ENCODE measurements around the gene CFAP126.
A peak's percentile ranks its signal among the peaks of the same experiment; 100 is the strongest.
"Not testable (repeated sequence)": the region's sequence is repeated elsewhere in the genome, so short reads cannot be mapped to it uniquely, and the experiment has no call there.

CFAP126 gene, protein sequence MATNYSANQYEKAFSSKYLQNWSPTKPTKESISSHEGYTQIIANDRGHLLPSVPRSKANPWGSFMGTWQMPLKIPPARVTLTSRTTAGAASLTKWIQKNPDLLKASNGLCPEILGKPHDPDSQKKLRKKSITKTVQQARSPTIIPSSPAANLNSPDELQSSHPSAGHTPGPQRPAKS

DNA sequence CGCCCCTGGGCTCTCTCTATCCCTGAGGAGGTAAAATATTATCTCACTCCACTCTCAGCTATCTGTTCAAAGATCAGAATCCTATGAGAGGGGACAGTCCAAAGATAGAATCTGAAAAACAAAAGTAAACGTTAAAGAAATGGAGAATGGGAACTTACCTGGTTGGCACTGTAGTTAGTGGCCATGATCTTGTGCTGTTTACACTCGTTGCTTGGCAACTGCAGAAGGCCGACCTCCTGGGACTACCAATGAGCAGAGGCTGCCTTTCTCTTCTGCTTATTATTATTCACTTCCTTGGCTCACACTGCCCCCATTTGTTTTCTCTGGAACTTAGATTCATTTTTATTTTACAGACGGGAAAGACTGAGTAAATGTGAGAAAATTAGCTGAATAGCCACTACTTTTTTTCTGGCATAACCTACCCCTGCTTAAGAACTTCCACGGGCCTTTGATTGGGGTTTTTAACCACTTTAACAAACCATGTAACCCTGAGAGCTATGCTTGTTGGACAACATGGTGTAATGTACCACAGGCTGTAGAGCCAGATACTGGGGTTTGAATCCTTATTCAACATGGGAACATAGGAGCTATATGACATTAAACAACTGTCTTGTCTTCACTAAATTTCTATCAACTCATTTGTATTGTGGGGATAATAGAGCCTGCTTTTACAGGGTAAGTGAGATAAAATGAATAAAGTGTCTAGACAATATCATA, at the start of gene CFAP126:
CFAP126 (minus strand) TSS at position 193 of the 717 bp plus-strand sequence; CDS start at position 185, 8 bp downstream.
- peak; percentile 94 for DNase-seq

DNA sequence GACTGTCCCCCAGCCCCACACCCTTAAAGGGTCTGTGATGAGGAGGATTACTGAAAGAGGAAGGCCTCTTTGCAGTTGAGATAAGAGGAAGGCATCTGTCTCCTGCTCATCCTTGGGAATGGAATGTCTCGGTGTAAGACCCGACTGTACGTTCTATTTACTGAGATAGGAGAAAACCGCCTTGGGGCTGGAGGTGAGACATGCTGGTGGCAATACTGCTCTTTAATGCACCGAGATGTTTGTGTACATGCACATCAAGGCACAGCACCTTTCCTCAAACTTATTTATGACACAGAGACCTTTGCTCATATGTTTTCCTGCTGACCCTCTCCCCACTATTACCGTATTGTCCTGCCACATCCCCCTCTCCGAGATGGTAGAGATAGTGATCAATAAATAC, 45.4 kb upstream of the CFAP126 start:
- not testable (repeated sequence) for DNase-seq

DNA sequence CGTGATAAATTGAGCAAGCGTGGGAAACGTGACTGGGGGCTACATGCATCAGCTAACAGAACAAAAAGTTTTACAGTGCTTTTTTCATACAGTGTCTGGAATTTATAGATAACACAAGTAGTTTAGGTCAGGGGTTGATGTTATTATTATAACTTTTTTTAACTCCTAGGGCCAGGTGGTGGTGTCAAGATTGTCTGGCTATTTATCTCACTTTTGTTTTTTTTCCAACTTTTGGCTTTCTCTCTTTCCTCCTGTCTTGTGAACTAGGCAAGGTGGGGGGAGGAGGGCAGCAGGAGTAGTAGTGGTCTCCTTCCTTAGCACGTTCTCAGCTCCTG, 42.9 kb upstream of the CFAP126 start:
- not testable (repeated sequence) for DNase-seq

DNA sequence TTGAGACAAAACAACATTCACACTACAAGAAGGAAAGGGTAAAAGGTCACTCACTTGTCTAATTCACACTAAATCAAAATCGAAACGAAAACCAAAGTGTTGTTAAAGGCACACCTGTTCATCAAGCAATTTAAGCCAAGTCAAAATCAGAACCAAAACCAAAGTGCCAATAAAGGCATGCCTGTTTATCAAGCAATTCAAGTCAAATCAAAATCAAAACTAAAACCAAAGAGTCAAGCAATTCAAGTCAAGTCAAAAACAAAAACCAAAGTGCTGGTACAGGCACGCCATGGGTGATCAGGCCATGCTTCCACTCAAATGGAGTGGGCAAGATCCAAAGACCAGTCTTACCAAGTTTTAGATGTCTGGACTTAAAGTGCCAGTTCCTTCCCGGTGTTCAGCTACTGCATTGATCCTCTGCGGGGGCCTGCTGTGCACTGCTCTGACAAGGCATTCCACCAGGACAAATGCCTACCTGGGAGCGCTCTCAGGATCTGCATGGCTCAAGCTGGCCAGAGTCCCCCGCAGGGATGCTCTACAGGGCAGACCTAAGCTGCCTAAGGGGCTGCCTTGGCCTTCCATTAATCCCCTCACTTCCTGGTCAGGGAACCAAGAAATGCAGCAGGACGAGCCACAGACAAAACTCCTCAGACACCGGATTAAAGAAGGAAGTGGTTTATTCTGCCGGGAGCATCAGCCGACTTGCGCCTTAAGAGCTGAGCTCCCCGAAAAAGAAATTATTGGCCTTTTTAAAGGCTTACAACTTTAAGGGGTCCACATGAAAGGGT, 42.4 kb upstream of the CFAP126 start:
- DNase-seq, result not testable (repeated sequence)

DNA sequence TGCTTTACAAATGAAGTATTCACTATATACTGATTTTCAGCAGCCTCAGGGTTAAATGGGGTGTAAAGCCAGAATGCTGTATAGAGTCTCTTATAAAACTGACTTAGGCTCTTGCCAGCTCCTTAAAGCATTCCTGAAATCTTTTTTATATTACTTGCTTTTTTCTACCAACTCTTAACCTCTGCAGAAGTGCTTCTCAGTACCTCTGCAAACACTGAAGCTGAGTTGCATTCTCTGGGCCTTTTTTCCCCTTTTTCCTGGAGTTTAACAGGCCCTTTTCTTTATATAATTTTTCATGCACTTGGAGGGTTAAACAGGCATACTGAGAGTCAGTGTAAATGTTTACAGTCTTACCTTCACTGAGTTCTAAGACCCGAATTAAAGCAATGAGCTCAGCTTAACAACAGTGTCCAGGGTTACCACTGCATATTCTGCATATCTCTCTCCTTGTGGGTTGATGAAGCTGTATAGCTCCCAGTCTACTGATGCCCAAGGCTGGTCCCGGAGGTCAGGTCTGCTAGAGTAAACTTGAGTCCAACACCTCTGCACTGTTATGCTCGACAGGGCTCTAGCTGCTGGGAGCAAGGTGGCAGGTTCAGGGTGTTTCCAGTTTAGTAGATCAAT, 40.9 kb upstream of the CFAP126 start:
- DNase-seq, result no peak

DNA sequence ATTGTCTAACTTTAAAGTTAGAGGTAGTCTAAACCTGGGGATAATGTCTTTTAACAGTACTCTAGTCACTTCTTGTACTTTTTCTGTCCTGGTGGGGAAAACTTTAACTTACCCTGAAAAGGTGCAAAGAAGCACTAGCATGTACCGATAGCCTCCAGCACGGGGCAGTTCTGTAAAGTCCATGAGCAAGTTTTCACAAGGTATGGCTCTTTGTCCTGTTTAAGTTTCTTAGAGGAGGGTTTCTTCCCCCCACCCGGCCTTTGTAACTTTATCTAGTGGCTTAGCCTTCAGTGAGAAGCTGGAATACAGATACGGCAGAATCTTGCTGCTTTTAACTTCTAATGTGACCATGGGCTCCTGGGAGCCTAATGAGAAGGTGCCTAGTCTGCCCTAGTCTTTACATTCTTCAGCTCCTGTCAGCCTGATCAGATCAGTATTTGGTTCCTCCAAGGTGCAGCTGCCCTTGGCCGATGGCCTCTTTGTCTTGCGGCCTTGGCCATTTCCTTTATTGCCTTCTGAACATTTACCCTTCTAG, 39.8 kb upstream of the CFAP126 start:
- no peak for DNase-seq

DNA sequence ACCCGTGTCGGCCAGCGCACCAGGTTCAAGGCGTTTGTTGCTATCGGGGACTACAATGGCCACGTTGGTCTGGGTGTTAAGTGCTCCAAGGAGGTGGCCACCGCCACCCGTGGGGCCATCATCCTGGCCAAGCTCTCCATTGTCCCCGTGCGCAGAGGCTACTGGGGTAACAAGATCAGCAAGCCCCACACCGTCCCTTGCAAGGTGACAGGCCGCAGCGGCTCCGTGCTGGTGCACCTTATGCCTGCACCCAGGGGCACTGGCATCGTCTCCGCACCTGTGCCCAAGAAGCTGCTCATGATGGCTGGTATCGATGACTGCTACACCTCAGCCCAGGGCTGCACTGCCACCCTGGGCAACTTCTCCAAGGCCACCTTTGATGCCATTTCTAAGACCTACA, 38.9 kb upstream of the CFAP126 start:
- not testable (repeated sequence) for DNase-seq

DNA sequence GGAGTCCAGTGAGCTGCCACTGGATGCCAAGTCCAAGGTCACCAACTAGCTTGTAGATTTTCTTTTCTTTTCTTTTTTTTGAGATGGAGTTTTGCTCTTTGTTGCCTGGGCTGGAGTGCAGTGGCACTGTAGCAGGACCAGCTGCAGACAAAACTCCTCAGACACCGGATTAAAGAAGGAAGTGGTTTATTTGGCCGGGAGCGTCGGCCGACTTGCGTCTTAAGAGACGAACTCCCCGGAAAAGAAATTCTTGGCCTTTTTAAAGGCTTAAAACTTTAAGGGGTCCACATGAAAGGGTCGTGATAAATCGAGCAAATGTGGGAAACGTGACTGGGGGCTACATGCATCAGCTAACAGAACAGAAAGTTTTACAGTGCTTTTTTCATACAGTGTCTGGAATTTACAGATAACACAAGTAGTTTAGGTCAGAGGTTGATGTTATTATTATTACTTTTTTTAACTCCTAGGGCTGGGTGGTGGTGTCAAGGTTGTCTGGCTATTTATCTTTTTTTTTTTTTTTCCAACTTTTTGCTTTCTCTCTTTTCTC, 36.4 kb upstream of the CFAP126 start:
- DNase-seq, result no peak

DNA sequence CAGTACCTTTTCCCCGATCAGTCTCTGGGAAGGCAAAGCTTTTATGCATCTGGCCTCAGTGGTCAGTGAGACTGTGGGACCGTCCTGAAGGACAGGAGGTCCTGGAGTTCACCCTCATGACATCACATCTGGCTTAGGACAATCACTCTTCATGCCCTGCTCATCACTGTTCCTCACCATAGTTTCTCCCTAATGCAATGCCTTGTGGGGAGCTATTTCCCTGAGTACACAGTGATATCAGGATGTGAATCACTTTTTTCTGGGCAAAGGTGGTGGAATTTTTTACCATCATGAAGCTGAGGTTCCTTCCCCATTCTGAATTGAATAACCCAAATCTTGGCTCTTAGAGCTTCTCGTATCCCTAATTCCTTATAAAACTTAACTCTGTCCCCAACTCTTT, 34.8 kb upstream of the CFAP126 start:
- DNase-seq, result no peak

DNA sequence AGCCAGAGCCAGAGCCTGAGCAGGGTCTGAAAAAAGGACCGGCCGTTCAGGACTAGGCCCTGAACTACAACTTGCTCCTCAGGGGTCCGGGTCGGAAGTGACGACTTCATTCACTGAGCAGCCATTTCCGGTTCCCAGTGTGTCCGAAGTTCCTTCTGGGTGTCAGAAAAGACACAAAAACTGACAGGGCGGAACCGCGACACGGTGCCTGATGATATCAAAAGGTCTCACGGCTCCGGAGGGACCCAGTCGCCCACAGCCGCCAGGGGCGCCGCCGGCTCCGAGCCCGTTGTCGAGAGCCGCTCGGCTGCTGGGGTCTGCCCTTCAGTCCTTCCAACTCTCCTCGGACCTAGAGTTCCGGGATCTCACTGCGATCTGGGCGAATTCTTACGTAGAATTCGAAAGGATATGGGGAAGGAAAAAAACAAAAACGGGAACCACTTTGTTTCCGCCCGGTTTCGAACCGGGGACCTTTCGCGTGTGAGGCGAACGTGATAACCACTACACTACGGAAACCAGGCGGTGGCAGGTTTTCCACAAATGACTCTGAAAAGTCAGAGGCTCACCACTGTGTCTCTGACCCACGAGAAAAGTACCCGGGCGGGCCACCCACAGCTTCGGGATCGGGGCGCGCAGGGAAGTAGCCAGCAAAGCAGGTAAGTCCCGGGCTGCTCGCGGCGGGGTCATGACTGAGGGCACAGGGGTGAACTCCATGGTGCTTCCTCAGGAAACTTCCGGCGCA, 31.8 kb upstream of the CFAP126 start:
- DNase-seq, result peak; percentile 95

DNA sequence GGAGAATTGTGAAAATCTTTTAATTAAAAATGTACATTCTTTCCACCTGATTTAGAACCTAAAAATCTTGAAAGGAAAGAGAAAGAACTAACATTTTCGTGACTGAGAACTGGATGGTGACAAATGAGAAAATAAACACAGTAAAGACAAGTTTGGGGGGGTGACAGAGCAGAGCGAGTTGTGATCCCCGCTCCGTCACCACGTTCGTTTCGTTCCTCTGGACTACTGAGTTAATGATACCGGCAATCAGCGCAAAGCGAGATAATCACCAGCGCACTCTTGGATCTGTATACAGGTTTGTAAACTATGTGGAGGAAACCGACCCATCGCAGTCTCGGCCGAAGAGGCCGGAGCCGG, 31.2 kb upstream of the CFAP126 start:
- DNase-seq, result no peak

DNA sequence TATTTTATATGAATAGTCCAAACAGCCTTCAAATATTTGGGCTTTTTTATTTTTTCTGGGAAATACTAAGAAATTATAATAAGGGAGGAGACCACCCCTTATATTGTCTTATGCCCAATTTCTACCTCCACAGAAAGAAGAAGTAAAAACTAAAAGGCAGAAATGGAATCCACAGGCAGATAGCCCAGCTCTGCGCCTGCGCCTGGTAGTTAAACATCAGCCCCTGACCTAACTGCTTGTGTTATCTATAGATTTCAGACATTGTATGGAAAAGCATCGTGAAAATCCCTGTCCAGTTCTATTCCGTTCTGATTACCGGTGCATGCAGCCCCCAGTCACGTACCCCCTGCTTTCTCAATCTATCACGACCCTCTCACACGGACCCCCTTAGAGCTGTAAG, 29.4 kb upstream of the CFAP126 start:
- DNase-seq, result peak; percentile 37

DNA sequence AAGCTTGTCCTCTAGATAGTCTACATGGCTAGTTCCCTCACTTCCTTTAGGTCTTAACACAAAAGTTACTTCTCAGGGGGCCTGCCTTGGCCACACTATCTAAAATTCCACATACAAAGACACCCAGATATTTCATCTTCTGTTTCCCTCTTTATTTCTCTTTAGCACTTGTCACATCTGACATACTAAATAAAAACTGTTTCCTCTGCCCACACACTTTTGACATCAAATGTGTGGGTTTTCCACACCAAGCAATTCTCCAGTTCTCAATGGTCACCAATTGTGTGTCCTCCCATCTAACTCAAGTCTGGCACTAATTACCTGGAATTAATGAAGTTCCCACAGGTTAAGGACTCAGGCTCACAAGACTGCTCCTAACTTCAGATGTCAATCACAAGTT, 25.5 kb upstream of the CFAP126 start:
- DNase-seq, result no peak

DNA sequence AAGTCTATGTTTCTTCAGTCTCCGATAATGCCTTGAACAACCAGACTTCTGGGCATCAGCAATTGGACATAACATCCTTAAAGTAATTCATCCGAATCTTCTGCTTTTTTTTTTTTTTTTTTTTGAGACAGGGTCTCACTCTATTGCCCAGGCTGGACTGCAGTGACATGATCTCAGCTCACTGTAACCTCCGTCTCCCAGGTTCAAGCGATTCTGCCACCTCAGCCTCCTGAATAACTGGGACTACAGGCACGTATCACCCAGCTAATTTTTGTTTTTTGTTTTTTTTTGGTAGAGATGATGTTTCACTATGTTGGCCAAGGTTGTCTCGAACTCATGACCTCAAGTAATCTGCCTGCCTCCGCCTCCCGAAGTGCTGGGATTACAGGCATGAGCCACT, 23.9 kb upstream of the CFAP126 start:
- DNase-seq, result no peak

DNA sequence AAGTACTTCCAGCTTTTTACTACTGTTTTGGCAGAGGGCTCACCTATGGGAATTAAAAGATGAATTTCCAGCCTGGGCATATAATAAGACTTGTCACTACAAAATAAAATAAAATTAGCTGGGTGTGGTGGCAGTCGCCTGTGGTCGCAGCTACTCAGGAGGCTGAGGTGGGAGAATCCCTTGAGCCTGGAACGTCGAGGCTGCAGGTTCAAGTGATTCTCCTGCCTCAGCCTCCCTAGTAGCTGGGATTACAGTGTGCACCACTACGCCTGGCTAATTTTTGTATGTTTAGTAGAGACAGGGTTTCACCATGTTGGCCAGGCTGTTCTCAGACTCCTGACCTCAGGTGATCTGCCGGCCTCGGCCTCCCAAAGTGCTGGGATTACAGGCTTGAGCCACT, 23.5 kb upstream of the CFAP126 start:
- DNase-seq, result not testable (repeated sequence)

DNA sequence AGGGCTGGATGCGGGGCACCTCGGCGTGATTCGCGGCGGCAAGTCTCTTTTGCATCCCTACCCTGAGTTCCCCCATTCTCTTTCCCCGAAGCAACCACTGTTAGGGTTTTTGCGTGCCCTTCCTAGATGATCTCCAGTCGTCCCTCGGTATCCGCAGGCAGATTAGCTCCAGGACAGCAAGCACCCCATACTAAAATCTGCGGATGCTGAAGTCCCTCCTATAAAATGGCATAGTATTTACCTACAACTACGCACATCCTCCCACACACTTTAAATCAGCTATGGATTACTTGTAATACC, 22.8 kb upstream of the CFAP126 start:
- no peak for DNase-seq

DNA sequence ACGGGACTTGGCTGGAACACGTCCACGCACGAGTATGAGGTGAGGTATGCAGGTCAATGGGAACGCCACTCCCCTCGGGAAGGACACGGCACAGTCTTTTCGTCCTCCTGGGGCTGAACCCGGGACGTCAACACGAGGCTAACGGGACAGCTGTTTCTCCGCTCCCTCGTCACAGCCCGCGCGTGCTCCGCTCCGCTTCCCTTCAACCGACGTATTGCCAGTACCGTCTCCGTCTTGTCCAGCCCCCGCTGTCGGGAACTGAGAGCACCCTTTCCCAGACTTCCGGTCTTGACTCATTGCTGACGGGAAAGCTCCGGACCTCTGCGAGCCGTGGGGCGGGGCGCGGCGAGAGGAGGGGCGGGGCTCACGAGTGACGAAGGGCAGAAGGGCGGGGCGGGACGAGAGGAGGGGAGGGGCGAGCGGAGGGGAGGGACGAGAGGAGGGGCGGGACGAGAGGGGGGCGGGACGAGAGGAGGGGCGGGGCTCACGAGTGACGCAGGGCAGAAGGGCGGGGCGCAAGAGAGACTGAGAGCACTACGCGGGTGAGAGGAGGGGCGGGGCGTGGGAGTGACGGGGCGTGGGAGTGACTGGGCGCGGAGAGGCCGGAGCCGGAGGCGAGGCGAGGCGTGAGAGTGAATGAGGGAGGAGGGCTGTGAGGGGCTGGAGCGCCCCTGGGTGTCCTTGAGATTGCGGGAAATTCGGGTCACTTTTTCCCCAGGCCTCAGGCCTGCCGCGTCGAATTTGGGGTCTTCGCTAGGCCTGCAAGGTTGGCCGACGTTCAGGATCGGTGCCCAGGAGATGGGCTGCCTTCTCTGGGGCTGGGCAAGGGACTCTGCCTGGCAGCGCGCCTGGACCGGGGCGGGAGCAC, 22.2 kb upstream of the CFAP126 start:
- peak; percentile 99 for DNase-seq

DNA sequence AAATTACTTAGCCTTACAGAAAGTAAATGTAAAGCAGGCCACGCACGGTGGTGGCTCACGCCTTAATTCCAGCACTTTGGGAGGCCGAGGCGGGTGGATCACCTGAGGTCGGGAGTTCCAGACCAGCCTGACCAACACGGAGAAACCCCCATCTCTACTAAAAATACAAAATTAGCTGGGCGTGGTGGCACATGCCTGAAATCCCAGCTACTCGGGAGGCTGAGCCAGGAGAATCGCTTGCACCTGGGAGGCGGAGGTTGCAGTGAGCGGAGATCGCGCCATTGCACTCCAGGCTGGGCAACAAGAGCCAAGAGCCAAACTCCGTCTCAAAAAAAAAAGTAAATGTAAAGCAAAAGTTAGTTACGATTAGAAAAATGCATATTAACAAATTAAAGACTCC, 21.5 kb upstream of the CFAP126 start:
- not testable (repeated sequence) for DNase-seq

DNA sequence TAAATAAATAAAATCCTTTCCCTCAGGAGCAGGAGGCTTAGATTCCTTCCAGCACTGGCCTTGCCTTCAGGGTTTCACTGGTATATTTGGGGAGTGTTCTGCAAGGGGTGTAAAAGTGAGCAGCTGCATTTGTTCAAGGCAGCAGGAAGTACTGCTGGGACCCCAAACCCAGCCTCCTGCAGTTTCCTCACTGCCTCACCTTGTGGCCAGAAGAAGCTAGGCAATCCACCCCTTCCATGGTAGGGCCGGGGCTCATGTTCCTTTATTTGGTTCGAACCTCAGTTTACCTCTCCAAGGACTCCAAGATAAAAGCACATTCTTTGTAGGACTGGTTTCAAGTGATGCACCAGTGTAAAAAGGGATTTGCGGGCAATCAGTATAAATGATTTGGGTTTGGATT, 21.0 kb upstream of the CFAP126 start:
- no peak for DNase-seq

DNA sequence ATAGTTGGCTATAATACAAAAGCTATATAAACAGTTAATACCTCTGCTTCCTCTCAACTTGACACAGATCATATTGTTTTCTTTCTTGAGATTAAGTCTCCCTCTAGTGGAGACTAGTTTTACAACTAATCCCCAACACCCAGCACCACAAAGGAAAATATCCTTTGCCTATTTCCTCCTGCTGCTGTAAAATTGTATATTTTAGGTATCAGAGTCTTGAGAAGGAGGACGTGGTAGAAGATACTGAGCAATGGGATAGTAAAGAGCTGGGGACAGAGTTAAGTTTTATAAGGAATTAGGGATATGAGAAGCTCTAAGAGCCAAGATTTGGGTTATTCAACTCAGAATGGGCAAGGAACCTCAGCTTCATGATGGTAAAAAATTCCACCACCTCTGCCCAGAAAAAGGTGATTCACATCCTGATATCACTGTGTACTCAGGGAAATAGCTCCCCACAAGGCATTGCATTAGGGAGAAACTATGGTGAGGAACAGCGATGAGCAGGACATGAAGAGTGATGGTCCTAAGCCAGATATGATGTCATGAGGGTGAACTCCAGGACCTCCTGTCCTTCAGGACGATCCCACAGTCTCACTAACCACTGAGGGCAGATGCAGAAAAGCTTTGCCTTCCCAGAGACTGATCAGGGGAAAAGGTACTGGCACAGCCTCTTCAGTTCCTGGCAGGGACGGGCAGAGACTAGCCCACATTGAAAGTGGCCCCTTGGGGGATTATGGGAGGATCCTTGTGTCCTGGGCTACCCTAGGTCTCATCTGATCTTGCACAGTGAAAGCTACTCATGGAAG, 14.7 kb upstream of the CFAP126 start:
- DNase-seq, result peak; percentile 83

DNA sequence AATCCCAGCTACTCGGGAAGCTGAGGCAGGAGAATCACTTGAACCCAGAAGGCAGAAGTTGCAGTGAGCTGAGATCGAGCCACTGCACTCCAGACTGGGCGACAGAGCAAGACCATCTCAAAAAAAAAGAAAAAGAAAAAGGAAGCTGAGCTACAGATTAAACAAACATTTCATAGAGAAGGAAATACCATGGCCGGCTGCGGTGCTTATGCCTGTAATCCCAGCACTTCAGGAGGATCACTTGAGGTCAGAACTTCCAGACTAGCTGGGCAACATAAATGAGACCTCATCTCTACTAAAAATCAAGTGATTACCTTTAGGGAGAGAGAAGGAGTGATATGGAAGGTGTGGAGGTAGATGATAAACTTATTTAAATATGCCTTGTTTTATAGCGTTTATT, 14.0 kb upstream of the CFAP126 start:
- DNase-seq, result peak; percentile 45
